Loucy (cell line): ENCODE results near the gene DPF3.

Experiments
- CTCF ChIP-seq: fragments of 200-600 bp; sonication (generic); conservative IDR thresholded peaks from 2 replicates; pipeline ENCODE4 v1.5.1; 2014; ENCODE audit warnings: mild to moderate bottlenecking, antibody characterized with exemption, low read length
- EZH2phosphoT487 ChIP-seq: fragments of 200-600 bp; IDR thresholded peaks from 2 replicates; pipeline ENCODE4 v1.6.1; 2018; ENCODE audit warnings: antibody characterized with exemption, mild to moderate bottlenecking, moderate library complexity, borderline replicate concordance

- TF ChIP-seq CTCF (no peak), EZH2phosphoT487 (no peak)
Measured at GRCh38 chr14:72883961-72884360, 9.9 kb downstream of the DPF3 start.
